Stimulated activated naive B cell treated with anti-CD40 and anti-IgM and Interleukin-4, amounts not matched to agents 10 μg/mL and 1 μg/mL and 100 μg/mL, for 72 hours (primary cell): Measurements from ENCODE around the gene ANXA3.

Source experiments
- ATAC-seq, 2 donors: fragments of 150-1000 bp; cut with Tn5 transposase; replicated peaks; 2 replicates each; pipeline ENCODE4 v1.10.0; 2021; ENCODE audit warnings: moderate library complexity in 1 of 2
- DNase-seq: peaks from one replicate; pipeline ENCODE4 v3.0.0; 2021
- H3K27ac Mint-ChIP-seq: one replicate; pipeline ENCODE4 v1.8.0; 2022; ENCODE audit warnings: mild to moderate bottlenecking, mixed read lengths
- H3K27me3 Mint-ChIP-seq, 2 donors: one replicate each; pipeline ENCODE4 v1.8.0; 2022; ENCODE audit warnings: mixed read lengths in 2 of 2
- H3K36me3 Mint-ChIP-seq, 2 donors: one replicate each; pipeline ENCODE4 v1.8.0; 2022; ENCODE audit warnings: mixed read lengths in 2 of 2, mild to moderate bottlenecking in 1 of 2
- H3K4me1 Mint-ChIP-seq, 2 donors: one replicate each; pipeline ENCODE4 v1.8.0; 2022; ENCODE audit warnings: mixed read lengths in 2 of 2, mild to moderate bottlenecking in 1 of 2
- H3K4me3 Mint-ChIP-seq, 2 donors: one replicate each; pipeline ENCODE4 v1.8.0; 2022; ENCODE audit warnings: mild to moderate bottlenecking in 2 of 2, mixed read lengths in 2 of 2, moderate library complexity in 1 of 2
- H3K9me3 Mint-ChIP-seq, 2 donors: one replicate each; pipeline ENCODE4 v1.8.0; 2022; ENCODE audit warnings: mixed read lengths in 2 of 2, mild to moderate bottlenecking in 1 of 2

ANXA3 gene

GRCh38 chr4:78659665-78660064 lies 108.1 kb downstream of the ANXA3 start:
- ATAC-seq = no peak
- Mint-ChIP-seq H3K4me1 (peaks cover 42 to 65% of the 10 kb centered on the region in 2 donors), H3K4me3 (no peak overlapping the region), H3K36me3 (no peaks in the 10 kb centered on the region), H3K27ac (no peak overlapping the region), H3K27me3 (no peaks in the 10 kb centered on the region), H3K9me3 (peaks cover 0 to 6% of the 10 kb centered on the region in 2 donors)
- DNase-seq = no peak
